ENCODE results near the gene SLC4A4. TPM values are rescaled to one million over a fixed set of nuclear protein-coding genes. Genes with fewer than 3 reads are reported as not detected.

Gene SLC4A4
- total RNA-seq, 2 donors from 2014 or later = 1.8 TPM

DNA sequence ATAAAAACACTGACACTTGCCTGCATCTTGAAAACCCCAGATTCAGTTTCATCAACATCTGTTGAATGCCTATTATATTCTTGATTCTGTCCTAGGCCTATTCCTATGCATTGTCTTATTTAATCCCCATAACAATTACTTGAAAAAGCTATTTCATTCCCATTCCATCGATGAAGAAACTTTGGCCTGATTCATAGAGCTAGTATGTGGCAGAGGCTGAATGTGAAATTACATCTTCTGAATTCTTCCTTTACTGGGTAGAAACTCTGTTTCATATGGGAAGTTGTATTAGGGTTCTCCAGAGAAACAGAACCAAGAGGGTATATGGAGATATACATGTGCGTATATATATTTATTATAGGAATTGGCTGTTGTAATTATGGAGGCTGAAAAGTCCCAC is 35.0 kb upstream of the SLC4A4 start:
- no peak for ATAC-seq (ENCODE audit: insufficient number of reproducible peaks, low FRiP score, low read depth)
- Histone ChIP-seq H3K27ac (no peak overlapping the region), H3K9me3 (no peaks in the 10 kb centered on the region), H3K36me3 (no peaks in the 10 kb centered on the region), H3K4me3 (no peak overlapping the region), H3K27me3 (replicated peaks; ENCODE audit: insufficient read depth) (no peaks in the 10 kb centered on the region), H3K4me1 (ENCODE audit: control insufficient read depth in 1 of 2, low read depth in 2 of 2) (no peaks in the 10 kb centered on the region)
- TF ChIP-seq, protein P1, sequence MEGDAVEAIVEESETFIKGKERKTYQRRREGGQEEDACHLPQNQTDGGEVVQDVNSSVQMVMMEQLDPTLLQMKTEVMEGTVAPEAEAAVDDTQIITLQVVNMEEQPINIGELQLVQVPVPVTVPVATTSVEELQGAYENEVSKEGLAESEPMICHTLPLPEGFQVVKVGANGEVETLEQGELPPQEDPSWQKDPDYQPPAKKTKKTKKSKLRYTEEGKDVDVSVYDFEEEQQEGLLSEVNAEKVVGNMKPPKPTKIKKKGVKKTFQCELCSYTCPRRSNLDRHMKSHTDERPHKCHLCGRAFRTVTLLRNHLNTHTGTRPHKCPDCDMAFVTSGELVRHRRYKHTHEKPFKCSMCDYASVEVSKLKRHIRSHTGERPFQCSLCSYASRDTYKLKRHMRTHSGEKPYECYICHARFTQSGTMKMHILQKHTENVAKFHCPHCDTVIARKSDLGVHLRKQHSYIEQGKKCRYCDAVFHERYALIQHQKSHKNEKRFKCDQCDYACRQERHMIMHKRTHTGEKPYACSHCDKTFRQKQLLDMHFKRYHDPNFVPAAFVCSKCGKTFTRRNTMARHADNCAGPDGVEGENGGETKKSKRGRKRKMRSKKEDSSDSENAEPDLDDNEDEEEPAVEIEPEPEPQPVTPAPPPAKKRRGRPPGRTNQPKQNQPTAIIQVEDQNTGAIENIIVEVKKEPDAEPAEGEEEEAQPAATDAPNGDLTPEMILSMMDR (IDR thresholded peaks at IDR 0.05) = no peak
- DNase-seq (ENCODE audit: low spot score) = no peak

DNA sequence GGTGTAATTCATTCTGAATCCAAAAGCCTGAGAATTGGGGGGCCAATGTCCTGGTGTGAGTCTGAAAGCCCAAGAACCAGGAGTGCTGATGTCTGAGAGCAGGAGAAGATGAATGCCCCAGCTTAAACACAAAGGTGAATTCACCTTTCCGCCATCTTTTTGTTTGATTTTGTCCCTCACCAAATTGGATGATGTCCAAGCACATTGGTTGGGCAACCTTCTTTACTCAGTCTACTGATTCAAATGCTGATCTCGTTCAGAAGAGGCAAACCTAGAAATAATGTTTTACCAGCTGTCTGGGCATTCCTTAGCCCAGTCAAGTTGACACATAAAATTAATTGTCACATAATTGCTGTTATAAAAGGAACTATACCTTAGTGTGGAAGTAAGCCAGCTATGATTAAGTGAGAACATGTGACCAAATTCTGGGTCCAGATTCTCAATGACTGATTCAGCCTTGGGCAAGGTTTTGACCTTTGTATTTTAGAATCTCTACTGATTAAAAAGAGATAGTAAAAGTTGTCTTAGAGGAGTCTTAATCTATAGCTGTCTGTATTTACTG is 34.5 kb upstream of the SLC4A4 start:
- H3K27ac ChIP-seq = no peak overlapping the region
- no peak overlapping the region for H3K4me3 ChIP-seq
- no peaks in the 10 kb centered on the region for H3K4me1 ChIP-seq (ENCODE audit: control insufficient read depth in 1 of 2, low read depth in 2 of 2)
- TF ChIP-seq, protein P1 (IDR thresholded peaks at IDR 0.05) = no peak
- ATAC-seq (ENCODE audit: insufficient number of reproducible peaks, low FRiP score, low read depth) (no peak), DNase-seq (ENCODE audit: low spot score) (no peak)
- H3K36me3 ChIP-seq = no peaks in the 10 kb centered on the region
- no peaks in the 10 kb centered on the region for H3K27me3 ChIP-seq (replicated peaks; ENCODE audit: insufficient read depth)
- no peaks in the 10 kb centered on the region for H3K9me3 ChIP-seq

DNA sequence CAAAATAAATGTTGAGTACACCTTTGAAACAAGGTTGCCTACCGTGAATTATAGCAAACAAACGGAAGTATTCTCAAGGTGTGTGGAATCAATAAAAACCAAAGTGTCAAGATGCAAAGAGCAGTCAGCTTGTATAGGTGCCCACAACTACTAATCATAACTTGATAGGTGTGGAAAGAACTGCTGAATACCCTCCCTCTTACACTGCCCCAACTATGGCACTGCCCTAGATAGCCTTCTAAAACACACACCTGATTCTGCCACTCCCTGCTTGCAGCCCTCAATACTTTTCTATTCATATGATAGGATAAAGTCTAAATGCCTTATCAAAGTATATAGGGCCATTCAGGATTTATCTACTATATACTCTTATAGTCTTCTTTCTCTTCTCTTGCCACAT is 31.1 kb upstream of the SLC4A4 start:
- ATAC-seq (ENCODE audit: insufficient number of reproducible peaks, low FRiP score, low read depth) (no peak), DNase-seq (ENCODE audit: low spot score) (no peak)
- TF ChIP-seq, protein P1 (IDR thresholded peaks at IDR 0.05) = no peak
- no peaks in the 10 kb centered on the region for H3K36me3 ChIP-seq
- H3K27ac ChIP-seq = no peak overlapping the region
- H3K4me3 ChIP-seq = no peak overlapping the region
- H3K27me3 ChIP-seq (replicated peaks; ENCODE audit: insufficient read depth) = no peaks in the 10 kb centered on the region
- H3K4me1 ChIP-seq (ENCODE audit: control insufficient read depth in 1 of 2, low read depth in 2 of 2) = no peaks in the 10 kb centered on the region
- peaks cover 4% of the 10 kb centered on the region for H3K9me3 ChIP-seq

DNA sequence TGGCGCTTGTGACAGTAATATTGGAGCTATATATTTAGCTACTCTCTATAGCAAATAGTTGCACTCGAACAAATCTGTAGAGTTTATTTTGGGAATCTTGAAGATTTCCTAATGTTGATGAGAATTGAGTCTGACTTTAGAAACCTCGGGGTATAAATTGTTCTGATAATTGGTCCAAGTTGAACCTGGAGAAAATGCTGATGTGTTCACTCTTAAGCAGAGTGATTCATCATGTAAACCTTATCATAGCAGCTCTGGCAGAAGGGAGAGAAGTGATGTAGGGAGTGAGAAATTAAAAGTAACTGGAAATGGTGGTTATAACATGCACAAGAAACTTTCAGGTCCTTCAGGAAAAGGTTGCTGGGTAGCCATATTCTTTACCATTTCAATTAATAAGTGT is 16.4 kb upstream of the SLC4A4 start:
- Histone ChIP-seq H3K27ac (no peak overlapping the region), H3K27me3 (replicated peaks; ENCODE audit: insufficient read depth) (no peaks in the 10 kb centered on the region), H3K36me3 (no peaks in the 10 kb centered on the region), H3K4me1 (ENCODE audit: control insufficient read depth in 1 of 2, low read depth in 2 of 2) (no peaks in the 10 kb centered on the region), H3K4me3 (no peak overlapping the region), H3K9me3 (no peaks in the 10 kb centered on the region)
- ATAC-seq (ENCODE audit: insufficient number of reproducible peaks, low FRiP score, low read depth) (no peak), DNase-seq (ENCODE audit: low spot score) (no peak)
- TF ChIP-seq, protein P1 (IDR thresholded peaks at IDR 0.05) = no peak

DNA sequence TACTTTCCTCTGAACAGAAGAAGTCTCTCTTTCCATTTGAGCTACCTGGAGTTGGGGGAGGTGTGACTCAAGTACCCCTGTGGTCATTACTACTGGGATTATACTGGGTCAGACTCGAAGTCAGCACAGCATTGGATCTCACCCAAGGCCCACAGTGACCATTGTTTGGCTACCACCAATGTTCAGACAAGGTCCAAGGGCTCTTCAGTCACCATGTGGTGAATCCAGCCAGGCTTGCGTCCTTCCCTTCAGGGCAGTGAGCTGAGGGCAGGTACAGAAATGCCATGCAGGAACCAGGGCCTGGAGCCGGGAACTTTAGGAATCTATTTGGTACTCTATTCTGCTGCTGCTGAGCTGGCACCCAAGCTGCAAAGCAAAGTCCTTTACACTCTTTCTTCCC is 5.5 kb upstream of the SLC4A4 start:
- no peak overlapping the region for H3K4me3 ChIP-seq
- no peak overlapping the region for H3K27ac ChIP-seq
- no peaks in the 10 kb centered on the region for H3K36me3 ChIP-seq
- DNase-seq (ENCODE audit: low spot score) (no peak), ATAC-seq (ENCODE audit: insufficient number of reproducible peaks, low FRiP score, low read depth) (no peak)
- H3K4me1 ChIP-seq (ENCODE audit: control insufficient read depth in 1 of 2, low read depth in 2 of 2) = no peaks in the 10 kb centered on the region
- H3K27me3 ChIP-seq (replicated peaks; ENCODE audit: insufficient read depth) = no peaks in the 10 kb centered on the region
- TF ChIP-seq, protein P1 (IDR thresholded peaks at IDR 0.05) = no peak
- no peaks in the 10 kb centered on the region for H3K9me3 ChIP-seq
